ENCODE measurements around the gene TPM2.

Gene TPM2

GRCh38 chr9:35636135-35636876, 53.4 kb downstream of the TPM2 start:
- no peak overlapping the region for H3K4me3 ChIP-seq (ENCODE audit: low read depth, low read length)
- DNase-seq (ENCODE audit: low read depth), result no peak
- no peak for TF ChIP-seq CTCF (IDR thresholded peaks at IDR 0.05; ENCODE audit: low read depth, low read length, missing control alignments)

- no peak for DNase-seq (ENCODE audit: low read depth)
- no peak overlapping the region for H3K4me3 ChIP-seq (ENCODE audit: low read depth, low read length)
- TF ChIP-seq CTCF (IDR thresholded peaks at IDR 0.05; ENCODE audit: low read depth, low read length, missing control alignments), result no peak
Measured at GRCh38 chr9:35635730-35636129, 54.0 kb downstream of the TPM2 start.
